SH-SY5Y (cell line): ENCODE measurements around the gene CALHM1.

ENCODE experiments used
- GATA2 ChIP-seq: IDR thresholded peaks from 2 replicates; pipeline ENCODE4 v1.6.1; 2011; ENCODE audit warnings: mild to moderate bottlenecking, low read depth, low read length
- GATA3 ChIP-seq: IDR thresholded peaks from 2 replicates; pipeline ENCODE4 v1.6.1; 2011; ENCODE audit warnings: low read depth, mild to moderate bottlenecking, low read length, moderate library complexity

- TF ChIP-seq GATA3 (no peak), GATA2 (no peak)
Measured at GRCh38 chr10:103454026-103454425, 4.7 kb downstream of the CALHM1 start.
